ENCODE measurements around the gene OPRM1.

Gene OPRM1

DNA sequence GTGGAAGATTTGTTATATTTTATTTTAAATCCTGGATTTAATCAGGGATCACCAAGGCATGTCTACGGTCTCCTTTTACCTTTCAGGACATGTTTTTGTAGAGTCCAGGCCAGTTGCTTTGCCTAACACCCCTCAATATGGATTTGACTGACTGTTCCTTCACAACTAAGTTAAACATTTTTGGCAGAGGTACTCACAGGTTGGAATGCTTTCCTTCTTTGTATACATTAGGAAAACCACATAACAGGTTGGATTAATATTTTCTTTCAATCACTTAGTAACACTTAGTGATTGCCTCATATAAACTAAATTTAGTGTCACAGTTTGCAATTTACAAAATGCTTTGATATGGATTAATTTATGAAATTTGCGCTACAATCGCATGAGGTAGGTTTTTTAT lies 253.0 kb downstream of the OPRM1 start:
- no peak for DNase-seq

- DNase-seq, result no peak
Observed at GRCh38 chr6:154292855-154293519, 253.9 kb downstream of the OPRM1 start.

DNA sequence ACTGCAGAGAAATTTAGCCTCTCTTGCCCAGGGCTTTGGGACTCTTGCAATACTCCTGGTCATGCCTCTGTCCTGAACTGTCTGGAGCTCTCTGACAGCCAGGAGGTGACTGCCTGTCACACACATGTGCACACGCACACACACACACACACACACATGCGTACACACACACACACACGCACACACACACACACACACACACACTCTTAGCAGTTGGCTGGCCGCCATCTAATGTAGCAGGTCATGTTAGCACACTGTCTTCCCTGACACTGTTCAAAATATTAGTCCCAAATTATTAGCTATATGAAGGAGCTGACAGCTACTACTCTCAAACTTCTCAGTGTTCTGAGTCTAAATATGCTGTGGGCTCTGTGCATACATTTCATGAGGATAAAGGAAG lies 256.7 kb downstream of the OPRM1 start:
- DNase-seq, result no peak
